Measurements from ENCODE around the gene ZBTB7C.

Gene ZBTB7C

GRCh38 chr18:48123324-48123723 is 285.9 kb downstream of the ZBTB7C start:
- Histone ChIP-seq H3K27me3 (ENCODE audit: control insufficient read depth in 5 of 5, insufficient read depth in 4 of 5, low read length in 5 of 5) (no peaks in the 10 kb centered on the region), H3K9ac (ENCODE audit: low read length in 5 of 5) (no peak overlapping the region), H3K9me3 (ENCODE audit: control insufficient read depth in 5 of 5, low read length in 5 of 5) (no peaks in the 10 kb centered on the region), H3K27ac (ENCODE audit: low read depth, low read length) (no peak overlapping the region), H3K4me3 (ENCODE audit: low read depth in 1 of 5, low read length in 5 of 5) (no peak overlapping the region), H3K4me1 (ENCODE audit: control insufficient read depth in 5 of 5, insufficient read depth in 5 of 5, low read length in 5 of 5) (peaks cover 0 to 12% (median 0%) of the 10 kb centered on the region in 5 donors), H3K36me3 (ENCODE audit: control insufficient read depth in 5 of 5, insufficient read depth in 5 of 5, low read length in 5 of 5) (no peaks in the 10 kb centered on the region)

- Histone ChIP-seq H3K9ac (ENCODE audit: low read length in 5 of 5) (no peak overlapping the region), H3K4me3 (ENCODE audit: low read depth in 1 of 5, low read length in 5 of 5) (no peak overlapping the region), H3K36me3 (ENCODE audit: control insufficient read depth in 5 of 5, insufficient read depth in 5 of 5, low read length in 5 of 5) (no peaks in the 10 kb centered on the region), H3K4me1 (ENCODE audit: control insufficient read depth in 5 of 5, insufficient read depth in 5 of 5, low read length in 5 of 5) (peaks cover 0 to 12% (median 0%) of the 10 kb centered on the region in 5 donors), H3K27me3 (ENCODE audit: control insufficient read depth in 5 of 5, insufficient read depth in 4 of 5, low read length in 5 of 5) (no peaks in the 10 kb centered on the region), H3K9me3 (ENCODE audit: control insufficient read depth in 5 of 5, low read length in 5 of 5) (no peaks in the 10 kb centered on the region), H3K27ac (ENCODE audit: low read depth, low read length) (no peak overlapping the region)
Measured at GRCh38 chr18:48122816-48123215, 286.4 kb downstream of the ZBTB7C start.

- Histone ChIP-seq H3K36me3 (ENCODE audit: control insufficient read depth in 5 of 5, insufficient read depth in 5 of 5, low read length in 5 of 5) (no peaks in the 10 kb centered on the region), H3K9me3 (ENCODE audit: control insufficient read depth in 5 of 5, low read length in 5 of 5) (no peaks in the 10 kb centered on the region), H3K9ac (ENCODE audit: low read length in 5 of 5) (no peak overlapping the region), H3K4me3 (ENCODE audit: low read depth in 1 of 5, low read length in 5 of 5) (no peak overlapping the region), H3K4me1 (ENCODE audit: control insufficient read depth in 5 of 5, insufficient read depth in 5 of 5, low read length in 5 of 5) (peaks cover 0 to 12% (median 0%) of the 10 kb centered on the region in 5 donors), H3K27me3 (ENCODE audit: control insufficient read depth in 5 of 5, insufficient read depth in 4 of 5, low read length in 5 of 5) (no peaks in the 10 kb centered on the region), H3K27ac (ENCODE audit: low read depth, low read length) (no peak overlapping the region)
Measured at GRCh38 chr18:48122376-48122775, 286.8 kb downstream of the ZBTB7C start.

GRCh38 chr18:48121752-48122151 is 287.4 kb downstream of the ZBTB7C start:
- Histone ChIP-seq H3K9ac (ENCODE audit: low read length in 5 of 5) (no peak overlapping the region), H3K9me3 (ENCODE audit: control insufficient read depth in 5 of 5, low read length in 5 of 5) (no peaks in the 10 kb centered on the region), H3K4me1 (ENCODE audit: control insufficient read depth in 5 of 5, insufficient read depth in 5 of 5, low read length in 5 of 5) (peaks cover 0 to 12% (median 0%) of the 10 kb centered on the region in 5 donors), H3K36me3 (ENCODE audit: control insufficient read depth in 5 of 5, insufficient read depth in 5 of 5, low read length in 5 of 5) (no peaks in the 10 kb centered on the region), H3K27me3 (ENCODE audit: control insufficient read depth in 5 of 5, insufficient read depth in 4 of 5, low read length in 5 of 5) (no peaks in the 10 kb centered on the region), H3K4me3 (ENCODE audit: low read depth in 1 of 5, low read length in 5 of 5) (no peak overlapping the region), H3K27ac (ENCODE audit: low read depth, low read length) (no peak overlapping the region)

GRCh38 chr18:48119204-48119603 is 290.0 kb downstream of the ZBTB7C start:
- H3K27ac ChIP-seq (ENCODE audit: low read depth, low read length): no peak overlapping the region
- no peaks in the 10 kb centered on the region for H3K27me3 ChIP-seq (ENCODE audit: control insufficient read depth in 5 of 5, insufficient read depth in 4 of 5, low read length in 5 of 5)
- H3K36me3 ChIP-seq (ENCODE audit: control insufficient read depth in 5 of 5, insufficient read depth in 5 of 5, low read length in 5 of 5): no peaks in the 10 kb centered on the region
- peaks cover 0 to 9% (median 0%) of the 10 kb centered on the region in 5 donors for H3K4me1 ChIP-seq (ENCODE audit: control insufficient read depth in 5 of 5, insufficient read depth in 5 of 5, low read length in 5 of 5)
- no peak overlapping the region for H3K9ac ChIP-seq (ENCODE audit: low read length in 5 of 5)
- H3K9me3 ChIP-seq (ENCODE audit: control insufficient read depth in 5 of 5, low read length in 5 of 5): no peaks in the 10 kb centered on the region
- no peak overlapping the region for H3K4me3 ChIP-seq (ENCODE audit: low read depth in 1 of 5, low read length in 5 of 5)

GRCh38 chr18:48116873-48117630 is 292.1 kb downstream of the ZBTB7C start:
- no peak overlapping the region for H3K9ac ChIP-seq (ENCODE audit: low read length in 5 of 5)
- H3K9me3 ChIP-seq (ENCODE audit: control insufficient read depth in 5 of 5, low read length in 5 of 5): no peaks in the 10 kb centered on the region
- H3K27me3 ChIP-seq (ENCODE audit: control insufficient read depth in 5 of 5, insufficient read depth in 4 of 5, low read length in 5 of 5): no peaks in the 10 kb centered on the region
- H3K36me3 ChIP-seq (ENCODE audit: control insufficient read depth in 5 of 5, insufficient read depth in 5 of 5, low read length in 5 of 5): no peaks in the 10 kb centered on the region
- H3K4me1 ChIP-seq (ENCODE audit: control insufficient read depth in 5 of 5, insufficient read depth in 5 of 5, low read length in 5 of 5): no peaks in the 10 kb centered on the region
- no peak overlapping the region for H3K4me3 ChIP-seq (ENCODE audit: low read depth in 1 of 5, low read length in 5 of 5)
- no peak overlapping the region for H3K27ac ChIP-seq (ENCODE audit: low read depth, low read length)

- H3K4me1 ChIP-seq (ENCODE audit: control insufficient read depth in 5 of 5, insufficient read depth in 5 of 5, low read length in 5 of 5): no peaks in the 10 kb centered on the region
- no peak overlapping the region for H3K27ac ChIP-seq (ENCODE audit: low read depth, low read length)
- no peaks in the 10 kb centered on the region for H3K9me3 ChIP-seq (ENCODE audit: control insufficient read depth in 5 of 5, low read length in 5 of 5)
- no peaks in the 10 kb centered on the region for H3K27me3 ChIP-seq (ENCODE audit: control insufficient read depth in 5 of 5, insufficient read depth in 4 of 5, low read length in 5 of 5)
- no peaks in the 10 kb centered on the region for H3K36me3 ChIP-seq (ENCODE audit: control insufficient read depth in 5 of 5, insufficient read depth in 5 of 5, low read length in 5 of 5)
- H3K4me3 ChIP-seq (ENCODE audit: low read depth in 1 of 5, low read length in 5 of 5): no peak overlapping the region
- H3K9ac ChIP-seq (ENCODE audit: low read length in 5 of 5): no peak overlapping the region
Measured at GRCh38 chr18:48116017-48116416, 293.2 kb downstream of the ZBTB7C start.

- no peak overlapping the region for H3K9ac ChIP-seq (ENCODE audit: low read length in 5 of 5)
- no peaks in the 10 kb centered on the region for H3K9me3 ChIP-seq (ENCODE audit: control insufficient read depth in 5 of 5, low read length in 5 of 5)
- no peak overlapping the region for H3K4me3 ChIP-seq (ENCODE audit: low read depth in 1 of 5, low read length in 5 of 5)
- no peaks in the 10 kb centered on the region for H3K4me1 ChIP-seq (ENCODE audit: control insufficient read depth in 5 of 5, insufficient read depth in 5 of 5, low read length in 5 of 5)
- H3K36me3 ChIP-seq (ENCODE audit: control insufficient read depth in 5 of 5, insufficient read depth in 5 of 5, low read length in 5 of 5): no peaks in the 10 kb centered on the region
- H3K27me3 ChIP-seq (ENCODE audit: control insufficient read depth in 5 of 5, insufficient read depth in 4 of 5, low read length in 5 of 5): no peaks in the 10 kb centered on the region
- H3K27ac ChIP-seq (ENCODE audit: low read depth, low read length): no peak overlapping the region
Measured at GRCh38 chr18:48113691-48114090, 295.5 kb downstream of the ZBTB7C start.

GRCh38 chr18:48111587-48111986 is 297.6 kb downstream of the ZBTB7C start:
- no peaks in the 10 kb centered on the region for H3K9me3 ChIP-seq (ENCODE audit: control insufficient read depth in 5 of 5, low read length in 5 of 5)
- H3K27ac ChIP-seq (ENCODE audit: low read depth, low read length): no peak overlapping the region
- no peaks in the 10 kb centered on the region for H3K4me1 ChIP-seq (ENCODE audit: control insufficient read depth in 5 of 5, insufficient read depth in 5 of 5, low read length in 5 of 5)
- H3K36me3 ChIP-seq (ENCODE audit: control insufficient read depth in 5 of 5, insufficient read depth in 5 of 5, low read length in 5 of 5): no peaks in the 10 kb centered on the region
- H3K4me3 ChIP-seq (ENCODE audit: low read depth in 1 of 5, low read length in 5 of 5): no peak overlapping the region
- H3K27me3 ChIP-seq (ENCODE audit: control insufficient read depth in 5 of 5, insufficient read depth in 4 of 5, low read length in 5 of 5): peaks cover 0 to 9% (median 0%) of the 10 kb centered on the region in 5 donors
- H3K9ac ChIP-seq (ENCODE audit: low read length in 5 of 5): no peak overlapping the region

GRCh38 chr18:48110797-48111196 is 298.4 kb downstream of the ZBTB7C start:
- no peaks in the 10 kb centered on the region for H3K9me3 ChIP-seq (ENCODE audit: control insufficient read depth in 5 of 5, low read length in 5 of 5)
- no peaks in the 10 kb centered on the region for H3K36me3 ChIP-seq (ENCODE audit: control insufficient read depth in 5 of 5, insufficient read depth in 5 of 5, low read length in 5 of 5)
- no peak overlapping the region for H3K4me3 ChIP-seq (ENCODE audit: low read depth in 1 of 5, low read length in 5 of 5)
- no peak overlapping the region for H3K9ac ChIP-seq (ENCODE audit: low read length in 5 of 5)
- peaks cover 0 to 9% (median 0%) of the 10 kb centered on the region in 5 donors for H3K27me3 ChIP-seq (ENCODE audit: control insufficient read depth in 5 of 5, insufficient read depth in 4 of 5, low read length in 5 of 5)
- H3K27ac ChIP-seq (ENCODE audit: low read depth, low read length): no peak overlapping the region
- H3K4me1 ChIP-seq (ENCODE audit: control insufficient read depth in 5 of 5, insufficient read depth in 5 of 5, low read length in 5 of 5): no peaks in the 10 kb centered on the region
